ENCODE measurements around the gene PAPOLB. TPM values are rescaled to one million over a fixed set of nuclear protein-coding genes. Genes with fewer than 3 reads are reported as not detected.

PAPOLB gene
- total RNA-seq, 1 experiment from 2014 or later = 0.31 TPM

- POLR2A ChIA-PET = no interaction called here
- no peaks in the 10 kb centered on the region for H3K36me3 Mint-ChIP-seq
- TF ChIP-seq ZNF281 (CRISPR knock-in tag; IDR thresholded peaks at IDR 0.05) (no peak), NFATC4 (CRISPR knock-in tag; IDR thresholded peaks at IDR 0.05) (no peak), RORB (CRISPR knock-in tag; IDR thresholded peaks at IDR 0.05) (no peak), ZNF263 (CRISPR knock-in tag; IDR thresholded peaks at IDR 0.05; ENCODE audit: low read depth) (no peak), ELF4 (CRISPR knock-in tag; IDR thresholded peaks at IDR 0.05; ENCODE audit: low read depth) (no peak), E2F1 (CRISPR knock-in tag; IDR thresholded peaks at IDR 0.05) (no peak), CTCF (IDR thresholded peaks at IDR 0.05) (peak; percentile 66; the same call in 1 of the 2 replicates), PREB (CRISPR knock-in tag; IDR thresholded peaks at IDR 0.05; ENCODE audit: borderline replicate concordance) (no peak), ATF6 (CRISPR knock-in tag; IDR thresholded peaks at IDR 0.05) (no peak), HMGXB4 (CRISPR knock-in tag; IDR thresholded peaks at IDR 0.05) (peak; percentile 87; the same call in 1 of the 2 replicates), OVOL2 (CRISPR knock-in tag; IDR thresholded peaks at IDR 0.05; ENCODE audit: borderline replicate concordance) (no peak), MAX (CRISPR knock-in tag; IDR thresholded peaks at IDR 0.05) (0 out of 2 replicates have a peak, but pooled peaks have one; percentile 30), IRF2 (CRISPR knock-in tag; IDR thresholded peaks at IDR 0.05; ENCODE audit: borderline replicate concordance, low read depth) (no peak), GTF2I (CRISPR knock-in tag; conservative IDR thresholded peaks at IDR 0.05) (no peak), PRRX2 (CRISPR knock-in tag; IDR thresholded peaks at IDR 0.05) (0 out of 2 replicates have a peak, but pooled peaks have one; percentile 17), ZSCAN18 (CRISPR knock-in tag; IDR thresholded peaks at IDR 0.05) (no peak), FOXP1 (CRISPR knock-in tag; IDR thresholded peaks at IDR 0.05; ENCODE audit: borderline replicate concordance) (no peak), CBFB (CRISPR knock-in tag; IDR thresholded peaks at IDR 0.05; ENCODE audit: low read depth) (no peak), ZBTB43 (CRISPR knock-in tag; IDR thresholded peaks at IDR 0.05) (no peak), SMAD4 (CRISPR knock-in tag; IDR thresholded peaks at IDR 0.05) (no peak), FOXK1 (CRISPR knock-in tag; IDR thresholded peaks at IDR 0.05) (no peak), USF1 (CRISPR knock-in tag; IDR thresholded peaks at IDR 0.05) (no peak)
Observed at GRCh38 chr7:4830176-4830575, 31.7 kb downstream of the PAPOLB start.

More at GRCh38 chr7:4830176-4830575, 31.7 kb downstream of the PAPOLB start:
- peaks cover 2% of the 10 kb centered on the region for H3K4me1 Mint-ChIP-seq
- DNase-seq (ENCODE audit: low spot score) (peak; percentile 88), ATAC-seq (peak; percentile 98)
- no peaks in the 10 kb centered on the region for H3K27me3 Mint-ChIP-seq (ENCODE audit: low read depth)
- H3K4me3 Mint-ChIP-seq = no peak overlapping the region
- no peaks in the 10 kb centered on the region for H3K9me3 Mint-ChIP-seq
- CTCF ChIA-PET = interaction anchor here (0.6 to 5.7 kb wide), 41 partner anchors 8 to 438 kb away, joined by 3 to 83 read pairs (median 5); partner anchors contain the start of genes AP5Z1, MMD2 and RADIL
- H3K27ac Mint-ChIP-seq = peak overlapping the region; percentile 87
